ENCODE results near the gene GATA5. TPM values are rescaled to one million over a fixed set of nuclear protein-coding genes. Genes with fewer than 3 reads are reported as not detected.

The GATA5 gene
- total and polyA plus RNA-seq, 4 donors, result 0.13 to 0.50 TPM; not detected in 2

DNA sequence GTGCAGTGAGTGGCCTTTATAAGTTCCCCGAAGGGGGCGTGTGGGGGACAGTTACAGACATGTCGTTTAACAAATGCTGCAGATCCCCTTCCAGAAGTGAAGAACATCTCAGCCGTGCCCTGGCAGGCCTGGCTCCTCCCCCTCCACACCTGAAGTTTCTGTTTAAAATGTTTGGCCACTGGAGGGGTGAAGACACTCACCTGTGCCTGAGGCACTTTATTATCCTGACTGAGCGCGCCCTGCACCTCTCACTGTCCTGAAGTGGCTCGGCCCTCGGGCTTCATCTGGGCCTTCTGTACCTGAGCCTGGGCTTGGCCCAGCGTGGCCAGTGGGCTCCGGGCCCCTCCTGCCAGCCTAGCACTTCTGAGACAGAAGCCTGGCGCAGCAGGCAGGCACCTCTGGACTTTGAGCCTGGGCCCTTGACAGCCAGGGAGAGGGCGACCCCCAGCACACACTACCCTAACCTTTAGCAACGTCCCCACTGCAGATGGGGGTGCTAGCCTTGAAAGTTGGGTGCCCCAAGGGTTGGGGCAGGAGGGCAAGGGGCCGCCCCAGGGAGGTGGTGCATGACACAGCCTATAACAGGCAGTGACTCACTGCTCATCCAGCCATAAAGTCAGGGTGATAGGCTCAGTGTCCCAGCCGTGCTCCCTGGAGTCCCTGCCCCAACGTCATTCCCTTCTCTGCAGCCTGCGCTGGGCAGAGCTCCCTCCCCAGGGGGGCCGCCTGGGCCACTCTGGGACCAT lies 13.6 kb upstream of the GATA5 start:
- Histone ChIP-seq H3K4me3 (ENCODE audit: low read depth, low read length) (no peak overlapping the region), H3K27me3 (ENCODE audit: control insufficient read depth, insufficient read depth, low read length) (peaks cover 37% of the 10 kb centered on the region)
- WGBS (ENCODE audit: insufficient coverage), result 83% methylated on average over 14 of the region's 18 CpGs

DNA sequence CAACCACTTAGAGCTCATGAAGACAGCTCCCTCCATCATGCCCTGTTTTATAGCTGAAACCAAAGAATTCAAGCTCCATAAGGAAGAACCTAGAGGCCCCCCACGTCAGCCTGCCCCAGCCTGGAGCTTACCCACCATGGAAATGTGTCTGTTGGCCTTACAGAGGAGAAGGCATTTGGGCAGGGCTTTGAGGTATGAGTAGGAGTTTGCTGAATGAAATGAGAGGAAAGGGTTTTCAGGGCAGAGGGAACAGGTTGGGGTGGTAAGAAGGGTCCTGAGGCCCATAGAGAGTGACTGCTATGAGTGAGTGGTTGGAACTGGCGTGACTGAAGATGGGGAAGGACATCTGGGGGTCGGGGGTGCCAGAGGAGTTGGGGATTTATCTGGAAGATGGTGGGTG lies 12.7 kb upstream of the GATA5 start:
- H3K27ac ChIP-seq (ENCODE audit: low read depth, low read length), result no peak overlapping the region
- no peak overlapping the region for H3K4me3 ChIP-seq (ENCODE audit: low read depth, low read length)

More for the DNA sequence above, 13.6 kb upstream of the GATA5 start:
- Histone ChIP-seq H3K4me1 (ENCODE audit: control insufficient read depth, insufficient read depth, low read length) (peaks cover 8% of the 10 kb centered on the region), H3K36me3 (ENCODE audit: control insufficient read depth, insufficient read depth, low read length) (no peaks in the 10 kb centered on the region), H3K9me3 (ENCODE audit: control insufficient read depth, insufficient read depth, low read length) (no peaks in the 10 kb centered on the region), H3K27ac (ENCODE audit: low read depth, low read length) (no peak overlapping the region)
- no peak for DNase-seq (ENCODE audit: low read depth in 4 of 6, low spot score in 6 of 6)

GRCh38 chr20:62487561-62488354 lies 12.0 kb upstream of the GATA5 start:
- WGBS (ENCODE audit: insufficient coverage), result 49% methylated on average over 8 of the region's 14 CpGs
- H3K27ac ChIP-seq (ENCODE audit: low read depth, low read length), result no peak overlapping the region
- no peak for DNase-seq (ENCODE audit: low read depth in 4 of 6, low spot score in 6 of 6)
- H3K27me3 ChIP-seq (ENCODE audit: control insufficient read depth, insufficient read depth, low read length), result peaks cover 47% of the 10 kb centered on the region
- no peaks in the 10 kb centered on the region for H3K9me3 ChIP-seq (ENCODE audit: control insufficient read depth, insufficient read depth, low read length)
- no peak overlapping the region for H3K4me3 ChIP-seq (ENCODE audit: low read depth, low read length)
- peaks cover 11% of the 10 kb centered on the region for H3K4me1 ChIP-seq (ENCODE audit: control insufficient read depth, insufficient read depth, low read length)
- no peaks in the 10 kb centered on the region for H3K36me3 ChIP-seq (ENCODE audit: control insufficient read depth, insufficient read depth, low read length)

More for the DNA sequence above, 12.7 kb upstream of the GATA5 start:
- no peak for DNase-seq (ENCODE audit: low read depth in 4 of 6, low spot score in 6 of 6)
- WGBS (ENCODE audit: insufficient coverage), result 83% methylated on average over 1 of the region's 3 CpGs
- Histone ChIP-seq H3K4me1 (ENCODE audit: control insufficient read depth, insufficient read depth, low read length) (peaks cover 8% of the 10 kb centered on the region), H3K9me3 (ENCODE audit: control insufficient read depth, insufficient read depth, low read length) (no peaks in the 10 kb centered on the region), H3K36me3 (ENCODE audit: control insufficient read depth, insufficient read depth, low read length) (no peaks in the 10 kb centered on the region), H3K27me3 (ENCODE audit: control insufficient read depth, insufficient read depth, low read length) (peaks cover 42% of the 10 kb centered on the region)

- peaks cover 53% of the 10 kb centered on the region for H3K27me3 ChIP-seq (ENCODE audit: control insufficient read depth, insufficient read depth, low read length)
- peaks cover 17% of the 10 kb centered on the region for H3K4me1 ChIP-seq (ENCODE audit: control insufficient read depth, insufficient read depth, low read length)
- WGBS (ENCODE audit: insufficient coverage), result 38% methylated on average over 21 of the region's 21 CpGs
Measured at GRCh38 chr20:62487118-62487517, 11.3 kb upstream of the GATA5 start.

DNA sequence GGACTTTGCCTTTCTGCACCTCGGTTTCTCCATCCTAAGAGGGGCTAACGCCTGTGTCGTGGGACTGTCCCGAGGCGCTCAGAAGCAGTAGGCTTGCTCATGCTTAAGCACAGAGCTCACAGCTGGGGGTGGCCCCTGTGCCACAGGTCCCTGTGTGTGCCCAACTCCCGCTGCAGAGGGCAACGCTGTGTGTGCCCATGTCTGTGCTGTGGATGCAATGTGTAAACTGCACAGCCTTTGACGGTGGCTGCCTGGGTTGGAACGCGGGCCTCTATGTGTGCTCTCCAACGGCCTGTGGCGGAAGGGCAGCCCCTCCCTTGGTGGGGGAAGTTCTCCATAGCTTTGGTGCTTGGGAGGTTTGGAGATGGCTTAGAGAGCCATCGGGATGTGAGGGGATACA lies 10.7 kb upstream of the GATA5 start:
- H3K4me1 ChIP-seq (ENCODE audit: control insufficient read depth, insufficient read depth, low read length), result peaks cover 23% of the 10 kb centered on the region
- no peak overlapping the region for H3K27ac ChIP-seq (ENCODE audit: low read depth, low read length)
- no peak overlapping the region for H3K4me3 ChIP-seq (ENCODE audit: low read depth, low read length)
- WGBS (ENCODE audit: insufficient coverage), result 63% methylated on average over 13 of the region's 13 CpGs
- H3K27me3 ChIP-seq (ENCODE audit: control insufficient read depth, insufficient read depth, low read length), result peaks cover 60% of the 10 kb centered on the region
- no peak for DNase-seq (ENCODE audit: low read depth in 4 of 6, low spot score in 6 of 6)
- H3K36me3 ChIP-seq (ENCODE audit: control insufficient read depth, insufficient read depth, low read length), result no peaks in the 10 kb centered on the region
- no peaks in the 10 kb centered on the region for H3K9me3 ChIP-seq (ENCODE audit: control insufficient read depth, insufficient read depth, low read length)

More at GRCh38 chr20:62487118-62487517, 11.3 kb upstream of the GATA5 start:
- Histone ChIP-seq H3K27ac (ENCODE audit: low read depth, low read length) (no peak overlapping the region), H3K36me3 (ENCODE audit: control insufficient read depth, insufficient read depth, low read length) (no peaks in the 10 kb centered on the region), H3K9me3 (ENCODE audit: control insufficient read depth, insufficient read depth, low read length) (no peaks in the 10 kb centered on the region), H3K4me3 (ENCODE audit: low read depth, low read length) (no peak overlapping the region)
- DNase-seq (ENCODE audit: low read depth in 4 of 6, low spot score in 6 of 6), result no peak

DNA sequence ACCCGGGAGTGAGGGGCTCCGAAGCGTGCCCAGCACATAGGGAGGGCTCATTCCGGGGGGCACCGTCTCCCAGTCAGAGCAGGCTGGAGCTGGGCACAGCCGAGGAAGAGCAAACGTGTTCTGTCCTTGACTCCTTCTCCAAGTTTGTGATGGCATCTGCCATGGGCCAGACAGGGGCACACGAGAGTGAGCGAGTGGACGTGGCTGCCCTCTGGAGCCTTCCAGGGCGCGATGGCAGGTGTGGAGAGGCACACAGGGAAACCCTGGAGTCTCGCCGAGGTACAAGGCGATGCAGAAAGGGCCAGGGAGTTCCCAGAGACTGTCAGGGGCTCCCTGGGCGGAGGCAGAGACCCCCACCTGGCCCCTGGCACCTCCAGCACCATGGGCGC lies 9.9 kb upstream of the GATA5 start:
- H3K36me3 ChIP-seq (ENCODE audit: control insufficient read depth, insufficient read depth, low read length), result no peaks in the 10 kb centered on the region
- no peak for DNase-seq (ENCODE audit: low read depth in 4 of 6, low spot score in 6 of 6)
- peaks cover 67% of the 10 kb centered on the region for H3K27me3 ChIP-seq (ENCODE audit: control insufficient read depth, insufficient read depth, low read length)
- H3K4me1 ChIP-seq (ENCODE audit: control insufficient read depth, insufficient read depth, low read length), result peaks cover 27% of the 10 kb centered on the region
- no peaks in the 10 kb centered on the region for H3K9me3 ChIP-seq (ENCODE audit: control insufficient read depth, insufficient read depth, low read length)
- WGBS (ENCODE audit: insufficient coverage), result 75% methylated on average over 17 of the region's 17 CpGs
- H3K27ac ChIP-seq (ENCODE audit: low read depth, low read length), result no peak overlapping the region
- H3K4me3 ChIP-seq (ENCODE audit: low read depth, low read length), result no peak overlapping the region

- Histone ChIP-seq H3K4me1 (ENCODE audit: control insufficient read depth, insufficient read depth, low read length) (peaks cover 27% of the 10 kb centered on the region), H3K27me3 (ENCODE audit: control insufficient read depth, insufficient read depth, low read length) (peaks cover 73% of the 10 kb centered on the region), H3K27ac (ENCODE audit: low read depth, low read length) (no peak overlapping the region), H3K9me3 (ENCODE audit: control insufficient read depth, insufficient read depth, low read length) (no peaks in the 10 kb centered on the region), H3K36me3 (ENCODE audit: control insufficient read depth, insufficient read depth, low read length) (no peaks in the 10 kb centered on the region), H3K4me3 (ENCODE audit: low read depth, low read length) (no peak overlapping the region)
- DNase-seq (ENCODE audit: low read depth in 4 of 6, low spot score in 6 of 6), result no peak
- WGBS (ENCODE audit: insufficient coverage), result 22% methylated on average over 21 of the region's 21 CpGs
Measured at GRCh38 chr20:62485062-62485700, 9.4 kb upstream of the GATA5 start.

DNA sequence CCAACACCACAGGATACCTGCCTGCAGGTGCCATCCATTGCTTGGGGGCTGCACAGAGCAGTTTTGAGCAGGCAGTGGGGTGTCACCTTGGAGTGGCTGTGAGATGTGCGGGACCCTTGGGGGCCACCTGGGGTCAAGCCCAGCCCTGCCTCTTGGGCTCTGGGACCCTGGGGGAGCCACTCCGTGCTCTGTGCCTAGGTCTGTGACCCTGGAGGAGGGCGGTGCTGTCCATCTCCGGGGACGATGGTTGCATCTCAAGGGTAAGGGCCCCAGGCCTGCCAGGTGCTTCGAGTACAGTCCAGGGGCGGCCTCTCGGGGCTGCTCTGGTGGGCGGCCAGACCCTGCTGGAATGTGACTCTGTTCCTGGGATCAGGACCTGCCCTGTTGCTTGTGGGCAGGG lies 8.7 kb upstream of the GATA5 start:
- Histone ChIP-seq H3K27ac (ENCODE audit: low read depth, low read length) (no peak overlapping the region), H3K27me3 (ENCODE audit: control insufficient read depth, insufficient read depth, low read length) (peaks cover 76% of the 10 kb centered on the region)

GRCh38 chr20:62483613-62484458 lies 8.0 kb upstream of the GATA5 start:
- Histone ChIP-seq H3K27ac (ENCODE audit: low read depth, low read length) (no peak overlapping the region), H3K4me3 (ENCODE audit: low read depth, low read length) (no peak overlapping the region), H3K9me3 (ENCODE audit: control insufficient read depth, insufficient read depth, low read length) (no peaks in the 10 kb centered on the region), H3K4me1 (ENCODE audit: control insufficient read depth, insufficient read depth, low read length) (peaks cover 27% of the 10 kb centered on the region), H3K36me3 (ENCODE audit: control insufficient read depth, insufficient read depth, low read length) (no peaks in the 10 kb centered on the region), H3K27me3 (ENCODE audit: control insufficient read depth, insufficient read depth, low read length) (peaks cover 83% of the 10 kb centered on the region)
- WGBS (ENCODE audit: insufficient coverage), result 95% methylated on average over 19 of the region's 25 CpGs
- no peak for DNase-seq (ENCODE audit: low read depth in 4 of 6, low spot score in 6 of 6)

More for the DNA sequence above, 8.7 kb upstream of the GATA5 start:
- Histone ChIP-seq H3K4me3 (ENCODE audit: low read depth, low read length) (no peak overlapping the region), H3K36me3 (ENCODE audit: control insufficient read depth, insufficient read depth, low read length) (no peaks in the 10 kb centered on the region), H3K9me3 (ENCODE audit: control insufficient read depth, insufficient read depth, low read length) (no peaks in the 10 kb centered on the region), H3K4me1 (ENCODE audit: control insufficient read depth, insufficient read depth, low read length) (peaks cover 27% of the 10 kb centered on the region)
- 90% methylated on average over 9 of the region's 9 CpGs for WGBS (ENCODE audit: insufficient coverage)
- no peak for DNase-seq (ENCODE audit: low read depth in 4 of 6, low spot score in 6 of 6)

Measured in spinal cord (tissue), 10 donors.